GM19372 (cell line): Measurements from ENCODE around the gene B4GALT5.
"Not testable (repeated sequence)": the region's sequence is repeated elsewhere in the genome, so short reads cannot be mapped to it uniquely, and the experiment has no call there.

Experiments
- ATAC-seq: cut with Tn5 transposase; IDR thresholded peaks from one replicate; pipeline ENCODE4 v1.9.1; 2021; ENCODE audit warnings: mild to moderate bottlenecking, low read depth, moderate library complexity; ENCODE audit not compliant: unreplicated experiment

B4GALT5 gene

GRCh38 chr20:49739042-49739441, 25.4 kb upstream of the B4GALT5 start:
- ATAC-seq, result no peak

GRCh38 chr20:49737260-49737659, 23.6 kb upstream of the B4GALT5 start:
- ATAC-seq, result no peak

GRCh38 chr20:49729780-49730179, 16.1 kb upstream of the B4GALT5 start:
- ATAC-seq, result no peak

- ATAC-seq, result no peak
These were observed 14.5 kb upstream of the B4GALT5 start for GRCh38 chr20:49727894-49728885.

GRCh38 chr20:49727478-49727877, 13.8 kb upstream of the B4GALT5 start:
- ATAC-seq, result no peak

GRCh38 chr20:49725694-49726093, 12.0 kb upstream of the B4GALT5 start:
- ATAC-seq, result no peak

GRCh38 chr20:49725224-49725606, 11.5 kb upstream of the B4GALT5 start:
- ATAC-seq, result not testable (repeated sequence)

- ATAC-seq, result no peak
These were observed 10.9 kb upstream of the B4GALT5 start for GRCh38 chr20:49724408-49725223.

GRCh38 chr20:49723758-49724157, 10.1 kb upstream of the B4GALT5 start:
- ATAC-seq, result not testable (repeated sequence)

- not testable (repeated sequence) for ATAC-seq
These were observed 7.6 kb upstream of the B4GALT5 start for GRCh38 chr20:49721326-49721725.

- ATAC-seq, result no peak
These were observed 1.8 kb upstream of the B4GALT5 start for GRCh38 chr20:49715466-49715865.

GRCh38 chr20:49712996-49713752, 504 bp downstream of the B4GALT5 start:
- peak; percentile 45 for ATAC-seq

GRCh38 chr20:49712646-49712995, 1.1 kb downstream of the B4GALT5 start:
- no peak for ATAC-seq

- no peak for ATAC-seq
These were observed 1.6 kb downstream of the B4GALT5 start for GRCh38 chr20:49712118-49712517.

- ATAC-seq, result no peak
These were observed 2.1 kb downstream of the B4GALT5 start for GRCh38 chr20:49711667-49711987.

- ATAC-seq, result no peak
These were observed 2.6 kb downstream of the B4GALT5 start for GRCh38 chr20:49710971-49711666.

- no peak for ATAC-seq
These were observed 6.6 kb downstream of the B4GALT5 start for GRCh38 chr20:49707118-49707517.

GRCh38 chr20:49706630-49707091, 7.0 kb downstream of the B4GALT5 start:
- ATAC-seq, result no peak

GRCh38 chr20:49705893-49706292, 7.8 kb downstream of the B4GALT5 start:
- not testable (repeated sequence) for ATAC-seq

GRCh38 chr20:49705358-49705757, 8.3 kb downstream of the B4GALT5 start:
- ATAC-seq, result no peak
